ENCODE data around the gene CDHR4. TPM values are rescaled to one million over a fixed set of nuclear protein-coding genes. Genes with fewer than 3 reads are reported as not detected.
"Not testable (repeated sequence)": the region's sequence is repeated elsewhere in the genome, so short reads cannot be mapped to it uniquely, and the experiment has no call there.

CDHR4 gene
- polyA plus RNA-seq (2012; ENCODE audit: missing spikeins): not detected

DNA sequence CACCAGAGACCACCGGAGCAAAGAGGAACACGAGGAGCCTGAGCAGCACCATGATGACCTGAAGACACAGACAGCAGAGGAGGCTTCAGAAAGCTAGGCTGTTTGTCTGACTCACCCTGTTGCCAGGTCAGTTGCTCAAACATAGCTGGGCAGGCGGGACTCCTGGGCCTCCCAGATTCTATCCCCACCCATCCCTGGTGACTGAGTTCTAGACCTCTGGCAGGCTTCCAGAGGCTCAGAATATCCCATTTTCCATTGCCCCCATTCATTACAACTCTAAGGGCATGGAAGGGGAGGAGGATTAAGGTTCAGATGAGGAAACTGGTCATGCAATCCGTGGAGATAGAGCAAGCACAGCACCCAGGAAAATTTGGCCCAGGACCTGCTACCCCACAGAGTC lies at the start of gene CDHR4:
Gene CDHR4 (minus strand): TSS at position 113 of the 400 bp plus-strand sequence. CDS start 61 bp downstream, at position 52.
- TF ChIP-seq TAF1 (IDR thresholded peaks at IDR 0.05; ENCODE audit: borderline replicate concordance, low read depth, low read length) (no peak), POLR2A (IDR thresholded peaks at IDR 0.05; ENCODE audit: low read depth, low read length) (no peak), POLR2AphosphoS5 (IDR thresholded peaks at IDR 0.05; ENCODE audit: low read depth, low read length) (no peak)
- DNase-seq (ENCODE audit: insufficient read length): no peak
- FAIRE-seq: no peak

- DNase-seq (ENCODE audit: insufficient read length) (no peak), FAIRE-seq (no peak)
- no peak for TF ChIP-seq TAF1 (IDR thresholded peaks at IDR 0.05; ENCODE audit: borderline replicate concordance, low read depth, low read length)
- TF ChIP-seq POLR2AphosphoS5 (IDR thresholded peaks at IDR 0.05; ENCODE audit: low read depth, low read length): no peak
- TF ChIP-seq POLR2A (IDR thresholded peaks at IDR 0.05; ENCODE audit: low read depth, low read length): no peak
These were observed 46.0 kb upstream of the CDHR4 start for GRCh38 chr3:49845694-49846093.

GRCh38 chr3:49844464-49845183 lies 45.0 kb upstream of the CDHR4 start:
- TF ChIP-seq POLR2A (IDR thresholded peaks at IDR 0.05; ENCODE audit: low read depth, low read length) (no peak), TAF1 (IDR thresholded peaks at IDR 0.05; ENCODE audit: borderline replicate concordance, low read depth, low read length) (no peak), POLR2AphosphoS5 (IDR thresholded peaks at IDR 0.05; ENCODE audit: low read depth, low read length) (no peak)
- FAIRE-seq: no peak
- DNase-seq (ENCODE audit: insufficient read length): no peak

- FAIRE-seq: no peak
- no peak for TF ChIP-seq POLR2A (IDR thresholded peaks at IDR 0.05; ENCODE audit: low read depth, low read length)
- TF ChIP-seq TAF1 (IDR thresholded peaks at IDR 0.05; ENCODE audit: borderline replicate concordance, low read depth, low read length): no peak
- no peak for TF ChIP-seq POLR2AphosphoS5 (IDR thresholded peaks at IDR 0.05; ENCODE audit: low read depth, low read length)
- DNase-seq (ENCODE audit: insufficient read length): no peak
These were observed 43.3 kb upstream of the CDHR4 start for GRCh38 chr3:49842843-49843517.

- DNase-seq (ENCODE audit: insufficient read length) (no peak), FAIRE-seq (no peak)
- no peak for TF ChIP-seq POLR2AphosphoS5 (IDR thresholded peaks at IDR 0.05; ENCODE audit: low read depth, low read length)
- TF ChIP-seq POLR2A (IDR thresholded peaks at IDR 0.05; ENCODE audit: low read depth, low read length): no peak
- no peak for TF ChIP-seq TAF1 (IDR thresholded peaks at IDR 0.05; ENCODE audit: borderline replicate concordance, low read depth, low read length)
These were observed 42.1 kb upstream of the CDHR4 start for GRCh38 chr3:49841806-49842205.

GRCh38 chr3:49841126-49841696 lies 41.5 kb upstream of the CDHR4 start:
- FAIRE-seq: no peak
- DNase-seq (ENCODE audit: insufficient read length): no peak
- no peak for TF ChIP-seq POLR2AphosphoS5 (IDR thresholded peaks at IDR 0.05; ENCODE audit: low read depth, low read length)
- TF ChIP-seq TAF1 (IDR thresholded peaks at IDR 0.05; ENCODE audit: borderline replicate concordance, low read depth, low read length): no peak
- TF ChIP-seq POLR2A (IDR thresholded peaks at IDR 0.05; ENCODE audit: low read depth, low read length): no peak

DNA sequence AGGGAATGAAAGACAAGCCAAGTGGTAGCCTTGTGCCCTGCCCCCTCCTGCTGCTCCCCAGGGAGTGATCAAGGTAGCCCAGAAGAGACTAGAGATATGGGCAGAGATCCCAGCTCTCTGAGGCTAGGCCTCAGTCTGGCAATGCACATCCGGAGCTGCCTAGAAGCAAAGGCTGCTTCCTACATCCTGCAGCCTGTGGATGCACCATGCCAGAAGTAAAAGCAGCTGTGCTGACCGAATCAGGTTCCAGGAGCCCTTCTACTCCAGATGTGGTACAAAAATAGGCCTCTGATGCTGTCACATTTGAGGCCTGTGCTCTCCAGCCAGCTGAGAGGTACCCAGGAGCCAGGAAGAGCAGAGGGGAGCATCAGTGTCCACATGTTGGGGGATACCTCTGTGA lies 40.7 kb upstream of the CDHR4 start:
- DNase-seq (ENCODE audit: insufficient read length): no peak
- no peak for FAIRE-seq
- TF ChIP-seq TAF1 (IDR thresholded peaks at IDR 0.05; ENCODE audit: borderline replicate concordance, low read depth, low read length): no peak
- TF ChIP-seq POLR2A (IDR thresholded peaks at IDR 0.05; ENCODE audit: low read depth, low read length): no peak
- TF ChIP-seq POLR2AphosphoS5 (IDR thresholded peaks at IDR 0.05; ENCODE audit: low read depth, low read length): no peak

GRCh38 chr3:49839193-49839809 lies 39.6 kb upstream of the CDHR4 start:
- peak; percentile 58 for DNase-seq (ENCODE audit: insufficient read length)
- TF ChIP-seq TAF1 (IDR thresholded peaks at IDR 0.05; ENCODE audit: borderline replicate concordance, low read depth, low read length) (no peak), POLR2AphosphoS5 (IDR thresholded peaks at IDR 0.05; ENCODE audit: low read depth, low read length) (no peak), POLR2A (IDR thresholded peaks at IDR 0.05; ENCODE audit: low read depth, low read length) (no peak)
- FAIRE-seq: peak; percentile 94

DNA sequence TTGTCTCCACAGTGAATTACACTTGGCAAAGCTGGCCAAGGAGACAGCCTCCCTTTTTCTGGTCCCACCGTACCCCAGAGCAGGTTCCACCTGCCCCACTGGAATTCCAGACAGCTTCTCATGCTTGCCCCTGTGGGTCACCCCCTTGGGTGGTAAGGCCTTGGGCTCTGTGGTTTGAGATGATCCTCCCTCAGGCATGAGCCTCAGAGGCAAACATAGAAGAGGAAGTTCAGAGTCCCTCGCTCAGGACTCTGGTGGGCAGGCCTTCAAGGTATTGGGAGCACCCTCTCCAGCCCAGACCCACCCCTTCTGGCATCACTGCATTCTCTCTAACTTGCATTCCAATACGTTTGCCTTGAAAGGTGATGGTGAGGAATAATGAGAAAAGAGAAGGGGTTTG lies 31.7 kb upstream of the CDHR4 start:
- FAIRE-seq: no peak
- DNase-seq (ENCODE audit: insufficient read length): no peak
- TF ChIP-seq POLR2AphosphoS5 (IDR thresholded peaks at IDR 0.05; ENCODE audit: low read depth, low read length) (no peak), TAF1 (IDR thresholded peaks at IDR 0.05; ENCODE audit: borderline replicate concordance, low read depth, low read length) (no peak), POLR2A (IDR thresholded peaks at IDR 0.05; ENCODE audit: low read depth, low read length) (no peak)

DNA sequence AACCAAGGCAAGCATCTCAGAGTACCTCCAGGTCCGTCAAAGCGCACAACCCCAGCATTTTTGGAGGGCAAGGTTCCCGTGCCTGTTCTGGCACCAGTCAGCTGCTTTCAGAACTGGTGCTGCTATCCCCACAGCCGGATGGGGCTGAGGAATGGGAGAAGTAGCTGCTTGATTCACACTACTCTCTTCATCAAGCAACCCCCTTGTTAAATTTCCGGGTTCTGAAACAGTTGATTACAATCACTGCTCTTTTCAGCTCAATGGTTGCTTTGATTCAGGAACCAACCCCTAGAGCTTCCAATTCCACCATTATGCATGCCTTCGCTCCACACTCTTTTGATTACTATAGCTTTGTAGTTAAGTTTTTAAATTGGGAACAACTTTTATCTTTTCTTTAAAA lies 26.3 kb upstream of the CDHR4 start:
- TF ChIP-seq TAF1 (IDR thresholded peaks at IDR 0.05; ENCODE audit: borderline replicate concordance, low read depth, low read length) (no peak), POLR2AphosphoS5 (IDR thresholded peaks at IDR 0.05; ENCODE audit: low read depth, low read length) (no peak), POLR2A (IDR thresholded peaks at IDR 0.05; ENCODE audit: low read depth, low read length) (no peak)

DNA sequence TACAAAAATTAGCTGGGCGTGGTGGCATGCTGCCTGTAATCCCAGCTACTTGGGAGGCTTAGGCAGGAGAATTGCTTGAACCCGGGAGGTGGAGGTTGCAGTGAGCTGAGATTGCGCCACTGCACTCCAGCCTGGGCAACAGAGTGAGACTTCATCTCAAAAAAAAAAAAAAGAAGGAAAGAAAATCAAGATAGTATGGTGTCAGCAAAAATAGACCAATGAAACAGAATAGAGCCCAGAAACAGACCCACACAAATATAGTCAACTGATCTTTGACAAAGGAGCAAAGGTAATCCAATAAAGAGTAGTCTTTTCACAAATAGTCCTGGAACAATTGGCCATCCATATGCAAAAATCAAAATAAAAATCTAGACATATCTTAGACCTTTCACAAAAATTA lies 23.5 kb upstream of the CDHR4 start:
- not testable (repeated sequence) for FAIRE-seq; DNase-seq (ENCODE audit: insufficient read length)

More for the DNA sequence above, 26.3 kb upstream of the CDHR4 start:
- FAIRE-seq (no peak), DNase-seq (ENCODE audit: insufficient read length) (no peak)
